Right lobe of liver (tissue), 4 donors: ENCODE results near the gene ENPP3.

Source experiments
- CTCF ChIP-seq, 4 donors: fragments of 200-600 bp in 3 of 4; fragments of 450-650 bp in 1 of 4; IDR thresholded peaks; one replicate each; pipeline versions ENCODE4 v1.5.1 to v1.8.0; 2016 to 2022; ENCODE audit warnings: antibody characterized with exemption in 4 of 4, mild to moderate bottlenecking in 2 of 4
- POLR2A ChIP-seq: fragments of 450-650 bp; IDR thresholded peaks from one replicate; pipeline ENCODE4 v1.6.1; 2017; ENCODE audit warnings: antibody characterized with exemption, mild to moderate bottlenecking
- donor health status: DM: no; HTN: no; CAD: no.
- donor health status: DM: no; HTN: no; CAD: no.
- donor health status: DM: no; HTN: yes; CAD: no.

GRCh38 chr6:131655387-131655786 is 18.3 kb downstream of the ENPP3 start:
- TF ChIP-seq CTCF (IDR thresholded peaks at IDR 0.05) (no peak), POLR2A (no peak)
